SK-MEL-5 (cell line): ENCODE data around the gene ADAM19. TPM values are rescaled to one million over a fixed set of nuclear protein-coding genes. Genes with fewer than 3 reads are reported as not detected.

Source experiments
- DNase-seq: peaks from one replicate; pipeline ENCODE4 v3.0.0-alpha.2; 2016; ENCODE audit warnings: low read depth, low spot score
- in situ Hi-C: cut with HindIII; loops from 2 replicates; pipeline ENCODE4 v1.10.0; 2016; ENCODE audit warnings: low sequenced_read_pairs, high pct_unique_total_duplicates, low pct_unique_long_range_greater_than_20kb
- total RNA-seq: library from RNA; depleted of rRNA; stranded (reverse); fragments of >200 nt; shearing (Covaris generic); gene quantifications from 2 replicates; pipeline ENCODE4 v1.2.3, GENCODE V29; 2014

The ADAM19 gene
- total RNA-seq, 1 experiment from 2014 or later = 1.4 TPM

DNA sequence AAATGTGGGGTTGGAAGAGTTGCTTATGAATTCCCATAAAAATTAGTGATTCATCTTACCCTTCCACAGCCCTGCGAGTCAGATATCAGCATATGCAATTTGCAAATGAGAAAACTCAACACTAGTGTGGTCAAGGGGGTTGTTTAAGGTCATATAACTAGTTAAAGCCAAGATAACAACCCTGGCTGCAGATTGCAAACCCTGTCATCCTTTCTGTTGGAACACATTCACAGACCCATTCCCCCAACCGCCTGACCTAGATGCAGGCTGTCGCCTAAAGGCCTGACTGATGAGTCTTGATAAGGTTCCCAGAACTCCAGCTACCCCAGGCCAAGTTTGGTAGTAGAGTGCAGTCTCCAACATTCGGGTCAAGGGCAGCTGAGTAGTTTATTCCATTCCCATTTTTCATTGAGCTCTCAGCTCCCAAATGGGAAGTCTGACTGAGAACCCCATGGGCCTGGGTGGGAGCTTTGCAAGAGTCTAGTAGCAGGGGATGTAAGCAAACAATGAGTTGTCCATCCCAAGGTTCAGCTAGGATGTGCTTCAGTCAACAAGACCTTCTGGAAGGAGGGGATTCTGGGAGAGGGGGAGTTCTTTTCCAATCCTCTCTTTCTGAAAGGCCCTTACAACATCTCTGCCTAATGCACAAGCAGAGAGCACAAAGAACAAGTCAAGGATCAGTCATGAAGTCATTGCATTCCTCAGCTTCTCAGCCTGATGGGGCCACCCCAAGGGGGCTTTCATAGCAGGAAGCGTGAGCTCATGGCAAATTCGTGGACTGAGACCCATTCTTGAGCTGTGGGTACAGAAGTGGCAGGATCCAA, 40.3 kb downstream of the ADAM19 start:
- no peak for DNase-seq
- in situ Hi-C loops = no loop called here

GRCh38 chr5:157533011-157533481, 42.5 kb downstream of the ADAM19 start:
- in situ Hi-C loops = no loop called here
- DNase-seq = peak; percentile 67

GRCh38 chr5:157532022-157532421, 43.6 kb downstream of the ADAM19 start:
- DNase-seq = no peak
- in situ Hi-C loops = no loop called here

GRCh38 chr5:157530226-157530972, 45.2 kb downstream of the ADAM19 start:
- in situ Hi-C loops = no loop called here
- no peak for DNase-seq

DNA sequence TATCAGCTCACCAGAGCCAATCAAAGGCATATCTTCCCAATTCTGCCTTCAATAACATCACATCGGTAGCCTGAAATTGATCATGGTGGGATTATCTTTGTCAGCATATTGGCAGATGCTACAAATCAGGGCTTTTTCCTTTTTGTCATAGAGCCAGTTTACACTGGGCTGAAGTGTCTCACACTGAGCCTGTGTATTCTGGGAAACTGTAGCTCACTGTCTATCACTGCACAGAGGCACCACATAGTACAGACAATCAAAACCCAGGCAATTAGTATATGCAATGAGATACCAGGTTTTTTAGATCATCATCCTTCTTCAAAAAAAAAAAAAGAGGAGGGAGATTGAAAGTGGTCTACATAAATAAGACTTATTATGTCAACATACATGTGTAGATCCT, 46.6 kb downstream of the ADAM19 start:
- in situ Hi-C loops = no loop called here
- no peak for DNase-seq

DNA sequence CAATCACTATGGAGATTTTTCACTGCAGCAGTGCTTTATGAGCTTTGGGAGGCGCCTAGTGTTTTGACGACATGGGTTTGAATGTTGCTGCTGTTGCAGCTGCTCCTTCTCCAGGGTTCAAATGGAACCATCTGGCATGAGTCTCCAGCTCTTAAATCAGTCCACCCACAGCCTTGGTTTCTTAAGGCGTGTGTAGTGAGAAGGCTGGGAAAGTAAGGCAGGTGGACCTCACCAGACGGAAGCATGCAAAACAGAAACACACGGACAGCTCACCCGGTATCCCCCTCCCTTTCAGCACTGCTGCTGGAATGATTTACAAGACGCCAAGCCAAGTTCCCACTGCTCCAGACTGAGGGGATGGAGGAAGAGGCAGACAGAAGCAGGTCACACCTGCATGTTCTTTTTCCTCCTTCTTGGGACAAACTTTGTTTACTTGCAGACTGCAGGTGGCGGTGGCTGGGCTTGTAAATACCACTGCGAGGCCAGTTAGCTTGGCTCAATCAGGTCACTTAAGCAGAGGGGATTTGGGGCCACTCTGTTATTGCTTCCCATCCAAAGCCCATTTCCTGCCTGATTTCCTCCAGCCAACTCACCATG, 47.4 kb downstream of the ADAM19 start:
- no peak for DNase-seq
- in situ Hi-C loops = no loop called here

DNA sequence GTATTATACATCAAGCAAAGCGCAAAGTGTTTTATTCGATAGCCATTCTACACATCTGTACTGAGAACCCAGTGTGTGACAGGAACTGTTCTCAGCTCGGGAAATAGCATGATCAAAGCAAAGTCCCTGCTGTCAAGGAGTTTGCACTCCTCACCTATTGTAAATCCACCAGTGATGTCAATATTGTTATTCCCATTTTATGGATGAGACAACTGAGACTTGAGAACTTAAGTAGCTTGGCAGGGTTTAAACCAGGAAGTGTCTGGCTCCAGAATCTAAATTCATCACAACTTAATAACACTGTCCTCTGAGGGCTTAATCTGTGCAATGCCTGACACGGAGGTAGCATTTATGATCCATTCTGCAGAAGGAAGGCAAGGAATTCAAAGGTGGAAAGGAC, 50.7 kb downstream of the ADAM19 start:
- in situ Hi-C loops = no loop called here
- no peak for DNase-seq

DNA sequence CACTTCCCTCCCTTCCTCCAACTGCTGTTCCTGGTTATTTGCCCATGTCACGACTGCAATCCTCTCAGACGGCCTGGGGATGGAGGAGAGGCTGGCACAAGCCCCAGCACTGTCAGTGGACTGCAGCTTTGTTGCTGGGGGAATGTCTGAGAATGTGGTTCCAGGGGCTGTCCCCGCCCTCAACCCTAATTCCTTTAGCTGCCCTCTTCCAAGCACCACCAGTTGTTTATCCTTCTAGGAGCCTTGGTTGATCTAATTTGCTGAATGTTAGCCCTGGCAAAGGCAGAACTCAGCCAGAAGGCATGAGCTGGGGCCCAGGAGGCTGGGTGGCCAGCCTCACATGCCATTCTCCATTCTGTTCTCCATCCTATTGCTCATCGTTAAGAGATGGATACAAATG, 51.6 kb downstream of the ADAM19 start:
- no peak for DNase-seq
- in situ Hi-C loops = no loop called here

DNA sequence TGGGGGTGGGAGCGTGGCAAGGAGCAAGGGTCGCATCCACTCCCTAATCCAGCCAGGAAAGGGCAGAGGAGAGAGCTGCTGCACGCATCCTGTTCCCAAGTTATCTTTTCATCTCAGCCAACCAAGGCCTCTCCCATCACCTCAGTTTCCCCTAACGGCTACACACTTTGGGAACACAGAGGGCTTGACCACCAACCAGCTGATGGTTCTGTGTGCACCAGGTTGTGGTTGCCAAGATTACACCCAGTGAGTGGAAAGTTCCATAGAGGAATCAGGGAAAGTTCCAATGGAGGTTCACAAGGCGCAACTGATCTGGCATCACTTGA, 53.9 kb downstream of the ADAM19 start:
- in situ Hi-C loops = no loop called here

DNA sequence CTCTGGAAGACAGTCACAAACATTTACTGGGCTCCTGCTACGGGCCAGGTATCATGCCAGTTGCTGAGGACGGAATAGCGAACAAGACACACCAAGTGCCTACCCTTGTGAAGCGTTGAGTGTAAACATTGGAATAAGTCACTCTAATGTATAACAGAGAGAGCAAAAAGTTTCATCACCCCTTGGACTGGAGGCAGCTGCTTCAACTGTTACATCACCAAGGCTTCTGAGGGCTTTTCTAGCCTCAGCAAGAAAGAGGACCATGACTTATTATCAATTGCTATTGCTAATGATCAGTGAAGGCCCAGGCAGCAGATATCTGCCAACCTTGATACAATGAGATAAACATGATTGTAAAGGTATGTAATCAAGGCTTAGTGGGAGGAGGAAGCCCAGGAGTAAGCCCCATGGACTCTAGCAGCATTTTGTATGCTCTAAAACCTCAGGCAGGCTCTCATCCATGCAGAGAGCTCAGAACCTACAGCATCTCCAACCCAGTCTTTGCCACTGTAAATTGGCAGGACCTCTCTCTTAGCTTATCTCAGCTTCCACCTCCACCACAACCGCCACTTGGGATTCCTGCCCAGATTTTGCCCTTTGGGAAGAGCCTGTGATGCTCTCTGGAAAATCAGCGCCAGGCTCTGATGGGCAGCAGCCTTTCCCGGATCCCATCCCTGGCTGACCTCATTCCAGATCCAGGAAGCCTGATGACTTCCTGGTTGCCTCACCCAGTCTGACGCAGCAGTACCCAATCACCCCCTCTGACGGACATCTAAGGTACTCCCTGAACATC, 54.5 kb downstream of the ADAM19 start:
- no peak for DNase-seq
- in situ Hi-C loops = no loop called here

More for the DNA sequence above, 53.9 kb downstream of the ADAM19 start:
- DNase-seq = no peak

DNA sequence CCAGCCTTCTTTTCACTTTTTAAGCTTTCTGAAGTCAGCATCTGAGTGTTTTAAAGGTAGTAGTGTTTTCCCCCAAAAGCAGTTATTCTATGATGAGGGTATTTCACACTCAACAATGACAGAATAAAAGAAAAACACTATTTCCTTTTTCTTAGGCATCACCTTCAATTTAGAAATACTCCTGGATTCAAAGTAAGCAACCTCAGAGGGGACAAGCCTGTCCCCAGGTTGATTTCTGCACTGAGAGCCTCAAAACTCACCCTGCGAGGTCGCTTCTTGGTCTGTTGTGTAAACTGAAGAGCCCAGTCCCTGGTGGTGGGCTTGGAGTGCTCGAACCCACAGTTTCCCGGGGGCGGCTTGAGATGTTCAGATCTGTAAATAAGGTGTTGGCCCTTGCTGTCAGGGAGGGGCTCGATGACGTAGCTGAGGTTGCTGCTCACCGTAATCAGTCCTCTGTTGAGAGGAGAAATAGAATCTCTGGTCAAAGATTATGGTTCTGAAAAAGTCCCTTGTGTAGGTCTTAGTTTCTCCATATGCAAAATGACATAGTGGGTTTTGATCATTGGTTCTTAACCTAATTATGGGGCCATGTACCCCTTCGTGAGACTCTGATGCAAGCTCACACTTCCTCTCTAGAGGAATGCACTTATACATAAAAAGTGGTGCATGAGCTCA, 55.9 kb downstream of the ADAM19 start:
- in situ Hi-C loops = no loop called here
- no peak for DNase-seq

GRCh38 chr5:157518963-157519362, 56.6 kb downstream of the ADAM19 start:
- DNase-seq = no peak
- in situ Hi-C loops = no loop called here

DNA sequence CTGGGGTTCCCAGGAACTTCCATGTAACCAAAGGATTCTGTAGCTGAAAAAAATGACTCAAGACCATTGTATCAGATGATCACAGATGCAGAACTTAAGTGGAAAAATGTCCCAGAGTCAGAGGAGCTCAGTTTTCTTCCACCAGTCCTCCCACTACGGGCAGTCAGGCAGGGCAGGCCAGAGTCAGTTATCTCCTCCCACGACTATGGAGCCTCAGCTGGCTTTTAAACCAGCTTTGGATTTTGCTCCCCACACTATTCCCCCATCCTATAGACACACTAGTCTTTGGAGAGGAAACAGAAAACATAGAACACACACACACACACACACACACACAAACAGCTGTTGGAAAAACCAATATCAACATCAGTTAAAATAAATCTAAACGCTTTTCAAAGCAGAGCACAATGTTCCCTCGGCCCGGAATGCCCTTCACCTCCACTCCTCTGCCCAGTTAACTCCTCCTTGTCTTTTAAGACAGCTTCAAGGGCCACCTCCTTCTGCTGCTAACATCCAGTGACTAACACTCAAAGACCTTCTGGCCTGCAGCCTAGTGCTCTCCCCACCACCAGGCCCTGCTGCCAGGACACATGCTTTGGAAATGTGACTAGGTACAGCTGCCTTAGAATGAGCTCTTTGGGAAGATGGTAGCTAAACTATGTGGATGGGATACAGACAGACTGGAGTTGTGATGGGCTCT, 58.8 kb downstream of the ADAM19 start:
- DNase-seq = no peak
- in situ Hi-C loops = no loop called here

DNA sequence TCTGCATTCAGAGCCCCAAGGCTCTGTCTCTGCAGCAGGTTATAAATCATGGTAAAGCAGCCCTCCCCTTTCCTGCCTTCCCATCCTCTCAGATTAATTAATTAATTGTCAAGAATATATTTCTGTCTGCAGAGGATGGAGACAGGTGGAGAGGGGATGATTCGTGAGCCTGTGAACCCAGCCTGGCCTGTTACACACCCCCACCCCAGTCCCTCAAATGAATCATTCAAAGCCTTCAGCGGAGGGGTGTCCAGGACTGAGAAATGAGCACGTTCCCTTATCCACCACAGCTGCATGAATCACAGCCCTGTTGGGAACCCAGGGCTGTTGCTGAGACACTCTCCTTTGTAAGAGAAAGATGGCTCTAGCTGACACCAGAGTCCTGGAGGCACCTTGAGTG, 59.6 kb downstream of the ADAM19 start:
- in situ Hi-C loops = no loop called here

GRCh38 chr5:157514974-157515373, 60.6 kb downstream of the ADAM19 start:
- no peak for DNase-seq
- in situ Hi-C loops = no loop called here

More for the DNA sequence above, 59.6 kb downstream of the ADAM19 start:
- no peak for DNase-seq

- no peak for DNase-seq
- in situ Hi-C loops = no loop called here
Measured at GRCh38 chr5:157513182-157513581, 62.4 kb downstream of the ADAM19 start.
